Stomach smooth muscle (tissue), 2 donors: ENCODE measurements around the gene IL15.

Source experiments
- H3K27ac ChIP-seq: one replicate; pipeline ENCODE4 v1.7.0; 2013; ENCODE audit warnings: mild to moderate bottlenecking, low read length, inconsistent platforms
- H3K27me3 ChIP-seq, 2 donors: one replicate each; pipeline ENCODE4 v1.7.0; 2013; ENCODE audit warnings: low read length in 2 of 2; ENCODE audit not compliant: insufficient read depth in 2 of 2, control insufficient read depth in 1 of 2
- H3K36me3 ChIP-seq, 2 donors: one replicate each; pipeline ENCODE4 v1.7.0; 2013; ENCODE audit warnings: low read length in 2 of 2; ENCODE audit not compliant: control insufficient read depth in 2 of 2, insufficient read depth in 2 of 2
- H3K4me1 ChIP-seq: one replicate; pipeline ENCODE4 v1.7.0; 2013; ENCODE audit warnings: low read length; ENCODE audit not compliant: control insufficient read depth, insufficient read depth
- H3K4me3 ChIP-seq, 2 donors: one replicate each; pipeline ENCODE4 v1.7.0; 2013; ENCODE audit warnings: low read length in 2 of 2
- H3K9ac ChIP-seq, 2 donors: one replicate each; pipeline ENCODE4 v1.7.0; 2013; ENCODE audit warnings: low read length in 2 of 2, mild to moderate bottlenecking in 1 of 2
- H3K9me3 ChIP-seq, 2 donors: one replicate each; pipeline ENCODE4 v1.7.0; 2013; ENCODE audit warnings: low read length in 2 of 2; ENCODE audit not compliant: control insufficient read depth in 2 of 2
- donor health status: healthy.
- donor health status: Pancreatic carcinoma.

The IL15 gene

GRCh38 chr4:141703497-141703896, 67.1 kb downstream of the IL15 start:
- Histone ChIP-seq H3K27me3 (no peaks in the 10 kb centered on the region), H3K4me3 (no peak overlapping the region), H3K9me3 (no peaks in the 10 kb centered on the region), H3K36me3 (no peaks in the 10 kb centered on the region), H3K4me1 (no peaks in the 10 kb centered on the region), H3K27ac (no peak overlapping the region), H3K9ac (no peak overlapping the region)

GRCh38 chr4:141705048-141705746, 68.8 kb downstream of the IL15 start:
- Histone ChIP-seq H3K4me1 (no peaks in the 10 kb centered on the region), H3K36me3 (no peaks in the 10 kb centered on the region), H3K9me3 (no peaks in the 10 kb centered on the region), H3K27me3 (no peaks in the 10 kb centered on the region), H3K27ac (no peak overlapping the region), H3K4me3 (no peak overlapping the region), H3K9ac (no peak overlapping the region)

GRCh38 chr4:141705747-141706377, 69.5 kb downstream of the IL15 start:
- Histone ChIP-seq H3K9ac (no peak overlapping the region), H3K4me1 (no peaks in the 10 kb centered on the region), H3K9me3 (no peaks in the 10 kb centered on the region), H3K4me3 (no peak overlapping the region), H3K27me3 (no peaks in the 10 kb centered on the region), H3K36me3 (no peaks in the 10 kb centered on the region), H3K27ac (no peak overlapping the region)

GRCh38 chr4:141706445-141706844, 70.1 kb downstream of the IL15 start:
- Histone ChIP-seq H3K9me3 (no peaks in the 10 kb centered on the region), H3K36me3 (no peaks in the 10 kb centered on the region), H3K4me1 (no peaks in the 10 kb centered on the region), H3K4me3 (no peak overlapping the region), H3K9ac (no peak overlapping the region), H3K27ac (no peak overlapping the region), H3K27me3 (no peaks in the 10 kb centered on the region)

- no peaks in the 10 kb centered on the region for H3K4me1 ChIP-seq
- no peak overlapping the region for H3K4me3 ChIP-seq
- no peaks in the 10 kb centered on the region for H3K27me3 ChIP-seq
- no peak overlapping the region for H3K27ac ChIP-seq
- H3K9me3 ChIP-seq, result no peaks in the 10 kb centered on the region
- H3K36me3 ChIP-seq, result no peaks in the 10 kb centered on the region
- no peak overlapping the region for H3K9ac ChIP-seq
Measured at GRCh38 chr4:141711211-141711610, 74.8 kb downstream of the IL15 start.

- H3K4me1 ChIP-seq, result no peaks in the 10 kb centered on the region
- H3K27me3 ChIP-seq, result no peaks in the 10 kb centered on the region
- H3K9ac ChIP-seq, result no peak overlapping the region
- no peak overlapping the region for H3K4me3 ChIP-seq
- no peaks in the 10 kb centered on the region for H3K36me3 ChIP-seq
- no peaks in the 10 kb centered on the region for H3K9me3 ChIP-seq
- H3K27ac ChIP-seq, result no peak overlapping the region
Measured at GRCh38 chr4:141713185-141713584, 76.8 kb downstream of the IL15 start.

GRCh38 chr4:141713771-141714445, 77.5 kb downstream of the IL15 start:
- no peak overlapping the region for H3K9ac ChIP-seq
- no peaks in the 10 kb centered on the region for H3K9me3 ChIP-seq
- H3K36me3 ChIP-seq, result no peaks in the 10 kb centered on the region
- no peaks in the 10 kb centered on the region for H3K27me3 ChIP-seq
- H3K4me1 ChIP-seq, result no peaks in the 10 kb centered on the region
- H3K27ac ChIP-seq, result no peak overlapping the region
- no peak overlapping the region for H3K4me3 ChIP-seq

- peaks cover 2 to 3% of the 10 kb centered on the region in 2 donors for H3K36me3 ChIP-seq
- H3K9ac ChIP-seq, result no peak overlapping the region
- no peak overlapping the region for H3K4me3 ChIP-seq
- no peak overlapping the region for H3K27ac ChIP-seq
- H3K27me3 ChIP-seq, result no peaks in the 10 kb centered on the region
- no peaks in the 10 kb centered on the region for H3K4me1 ChIP-seq
- H3K9me3 ChIP-seq, result no peaks in the 10 kb centered on the region
Measured at GRCh38 chr4:141719585-141719984, 83.2 kb downstream of the IL15 start.

GRCh38 chr4:141721174-141721573, 84.8 kb downstream of the IL15 start:
- no peak overlapping the region for H3K4me3 ChIP-seq
- H3K9me3 ChIP-seq, result no peaks in the 10 kb centered on the region
- H3K27ac ChIP-seq, result no peak overlapping the region
- no peak overlapping the region for H3K9ac ChIP-seq
- H3K36me3 ChIP-seq, result peaks cover 2 to 3% of the 10 kb centered on the region in 2 donors
- H3K4me1 ChIP-seq, result no peaks in the 10 kb centered on the region
- no peaks in the 10 kb centered on the region for H3K27me3 ChIP-seq

GRCh38 chr4:141724646-141725045, 88.3 kb downstream of the IL15 start:
- H3K36me3 ChIP-seq, result peaks cover 2 to 3% of the 10 kb centered on the region in 2 donors
- no peak overlapping the region for H3K27ac ChIP-seq
- H3K9me3 ChIP-seq, result no peaks in the 10 kb centered on the region
- no peaks in the 10 kb centered on the region for H3K4me1 ChIP-seq
- no peak overlapping the region for H3K9ac ChIP-seq
- H3K27me3 ChIP-seq, result no peaks in the 10 kb centered on the region
- no peak overlapping the region for H3K4me3 ChIP-seq

GRCh38 chr4:141727420-141727819, 91.0 kb downstream of the IL15 start:
- H3K27me3 ChIP-seq, result no peaks in the 10 kb centered on the region
- H3K4me1 ChIP-seq, result no peaks in the 10 kb centered on the region
- H3K36me3 ChIP-seq, result peaks cover 9 to 14% of the 10 kb centered on the region in 2 donors

More at GRCh38 chr4:141727420-141727819, 91.0 kb downstream of the IL15 start:
- H3K27ac ChIP-seq, result no peak overlapping the region
- H3K9ac ChIP-seq, result no peak overlapping the region
- no peak overlapping the region for H3K4me3 ChIP-seq
- no peaks in the 10 kb centered on the region for H3K9me3 ChIP-seq
